HL-60/S4 treated with phorbol 12-myristate 13-acetate at 8.2 ng/mL for 4 days and 3 days (cell line): ENCODE results near the gene MAMSTR.

ENCODE experiments used
- in situ Hi-C: fragments of 300-500 bp; cut with MboI; formaldehyde crosslinking; loops from 2 replicates; pipeline ENCODE4 v1.15.0; 2022; ENCODE audit warnings: low sequenced_read_pairs

The MAMSTR gene

GRCh38 chr19:48669903-48670668 is 49.4 kb downstream of the MAMSTR start:
- in situ Hi-C loops = no loop called here

DNA sequence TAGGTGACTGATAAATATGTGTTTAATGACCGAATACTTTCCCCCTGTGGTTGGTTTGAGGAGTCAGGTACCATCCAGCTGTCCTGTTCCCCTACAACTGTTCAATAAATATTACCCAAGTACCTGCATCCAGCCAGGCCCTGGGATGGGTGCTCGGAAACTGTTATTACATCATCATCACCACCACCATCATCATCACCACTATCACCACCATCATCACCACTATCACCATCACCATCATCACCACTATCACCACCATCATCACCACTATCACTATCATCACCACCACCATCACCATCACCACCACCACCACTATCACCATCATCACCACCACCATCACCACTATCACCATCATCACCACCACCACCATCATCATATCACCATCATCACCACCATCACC is 50.8 kb downstream of the MAMSTR start:
- in situ Hi-C loops = no loop called here

GRCh38 chr19:48668332-48668731 is 51.2 kb downstream of the MAMSTR start:
- in situ Hi-C loops = no loop called here

DNA sequence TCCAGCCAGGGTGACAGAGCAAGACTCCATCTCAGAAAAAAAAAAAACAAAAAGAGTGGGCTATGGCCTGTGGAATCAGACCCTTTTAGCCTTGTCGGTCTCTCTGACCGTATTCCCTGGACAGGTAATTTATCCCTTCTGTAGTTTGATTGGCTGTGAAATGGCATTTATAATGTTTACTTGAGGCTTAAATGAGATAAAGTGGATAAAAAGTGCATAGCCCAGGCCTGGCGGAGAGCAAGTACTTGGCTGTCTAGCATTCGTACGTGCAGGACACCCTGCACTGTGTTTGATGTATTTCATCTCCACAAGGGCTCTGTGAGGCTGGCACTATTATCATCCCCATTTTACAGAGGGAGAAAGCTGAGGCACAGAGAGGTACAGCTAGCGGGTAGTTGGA is 53.7 kb downstream of the MAMSTR start:
- in situ Hi-C loops = no loop called here

DNA sequence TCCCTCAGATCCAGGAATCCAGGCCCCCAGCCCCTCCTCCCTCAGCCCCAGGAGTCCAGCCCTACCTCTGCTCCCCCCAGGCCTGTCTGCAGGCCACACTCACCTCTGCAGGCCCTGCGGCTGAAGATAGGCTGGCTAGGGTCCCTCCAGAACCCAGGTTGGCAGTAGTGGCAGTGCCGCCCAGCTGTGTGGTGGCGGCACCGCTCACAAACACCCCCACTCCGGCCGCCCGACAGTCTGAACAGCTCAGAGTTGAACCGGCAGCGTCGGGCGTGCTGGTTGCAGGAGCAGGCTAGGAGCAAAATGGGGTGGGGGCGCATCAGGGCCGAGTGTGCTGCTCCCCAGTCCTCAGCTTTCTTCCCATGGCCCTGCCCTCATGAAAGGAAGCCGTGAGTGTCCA is 55.0 kb downstream of the MAMSTR start:
- in situ Hi-C loops = no loop called here

- in situ Hi-C loops = no loop called here
Measured at GRCh38 chr19:48663667-48664066, 55.9 kb downstream of the MAMSTR start.
